ENCODE results near the gene EXOC6B. TPM values are rescaled to one million over a fixed set of nuclear protein-coding genes. Genes with fewer than 3 reads are reported as not detected.

Gene EXOC6B
- total RNA-seq, 1 experiment from 2014 or later: 33.7 TPM

GRCh38 chr2:72710418-72711152 is 115.2 kb downstream of the EXOC6B start:
- POLR2A ChIA-PET: no interaction called here
- Mint-ChIP-seq H3K9me3 (no peaks in the 10 kb centered on the region), H3K36me3 (no peaks in the 10 kb centered on the region), H3K27ac (no peak overlapping the region), H3K27me3 (ENCODE audit: low read depth) (no peaks in the 10 kb centered on the region), H3K4me3 (no peak overlapping the region), H3K4me1 (no peaks in the 10 kb centered on the region)
- CTCF ChIA-PET: no interaction called here
- DNase-seq (ENCODE audit: low spot score) (no peak), ATAC-seq (no peak)
- no peak for TF ChIP-seq NFE2L1 (CRISPR knock-in tag; IDR thresholded peaks at IDR 0.05)
- TF ChIP-seq, protein P1, sequence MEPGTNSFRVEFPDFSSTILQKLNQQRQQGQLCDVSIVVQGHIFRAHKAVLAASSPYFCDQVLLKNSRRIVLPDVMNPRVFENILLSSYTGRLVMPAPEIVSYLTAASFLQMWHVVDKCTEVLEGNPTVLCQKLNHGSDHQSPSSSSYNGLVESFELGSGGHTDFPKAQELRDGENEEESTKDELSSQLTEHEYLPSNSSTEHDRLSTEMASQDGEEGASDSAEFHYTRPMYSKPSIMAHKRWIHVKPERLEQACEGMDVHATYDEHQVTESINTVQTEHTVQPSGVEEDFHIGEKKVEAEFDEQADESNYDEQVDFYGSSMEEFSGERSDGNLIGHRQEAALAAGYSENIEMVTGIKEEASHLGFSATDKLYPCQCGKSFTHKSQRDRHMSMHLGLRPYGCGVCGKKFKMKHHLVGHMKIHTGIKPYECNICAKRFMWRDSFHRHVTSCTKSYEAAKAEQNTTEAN (CRISPR knock-in tag; IDR thresholded peaks at IDR 0.05): no peak
- no peak for TF ChIP-seq PRRX2 (CRISPR knock-in tag; IDR thresholded peaks at IDR 0.05)
- no peak for TF ChIP-seq AR (CRISPR knock-in tag; IDR thresholded peaks at IDR 0.05)
- TF ChIP-seq PREB (CRISPR knock-in tag; IDR thresholded peaks at IDR 0.05; ENCODE audit: borderline replicate concordance): no peak
- no peak for TF ChIP-seq TEAD1 (CRISPR knock-in tag; IDR thresholded peaks at IDR 0.05)
- no peak for TF ChIP-seq ZNF138 (CRISPR knock-in tag; conservative IDR thresholded peaks at IDR 0.05)
- TF ChIP-seq HMGXB4 (CRISPR knock-in tag; IDR thresholded peaks at IDR 0.05): no peak
- TF ChIP-seq USF2 (CRISPR knock-in tag; IDR thresholded peaks at IDR 0.05): no peak
- no peak for TF ChIP-seq GABPB1 (CRISPR knock-in tag; IDR thresholded peaks at IDR 0.05)

DNA sequence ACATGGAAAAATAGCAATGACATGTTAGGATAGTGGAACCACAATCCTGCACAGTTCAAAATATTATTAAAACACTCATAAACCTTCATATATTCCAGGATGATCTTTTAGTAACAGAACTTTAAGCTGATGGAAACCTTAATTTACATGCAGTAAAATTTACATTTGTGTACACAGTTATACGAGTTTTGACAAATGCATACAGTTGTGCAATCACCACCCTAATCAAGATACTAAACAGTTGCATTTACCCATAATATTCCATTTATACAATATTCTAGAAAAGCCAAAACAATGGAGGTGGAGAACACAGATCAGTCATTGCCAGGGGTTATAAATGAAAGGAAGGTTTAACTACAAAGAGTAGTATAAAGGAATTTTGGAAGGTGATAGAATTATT is 117.6 kb downstream of the EXOC6B start:
- DNase-seq (ENCODE audit: low spot score) (no peak), ATAC-seq (no peak)
- Mint-ChIP-seq H3K27me3 (ENCODE audit: low read depth) (no peaks in the 10 kb centered on the region), H3K4me1 (no peaks in the 10 kb centered on the region), H3K9me3 (no peaks in the 10 kb centered on the region), H3K27ac (no peak overlapping the region), H3K36me3 (peaks cover 3% of the 10 kb centered on the region), H3K4me3 (no peak overlapping the region)
- ChIA-PET POLR2A (interaction anchor here (0.9 kb wide), 1 partner anchor 8 kb away, joined by 3 read pairs; no protein-coding TSS in a partner anchor), CTCF (interaction anchor here (0.6 kb wide), 1 partner anchor 310 kb away, joined by 4 read pairs; no protein-coding TSS in a partner anchor)
- TF ChIP-seq ZNF317 (CRISPR knock-in tag; IDR thresholded peaks at IDR 0.05; ENCODE audit: borderline replicate concordance, low read depth) (no peak), IRF1 (CRISPR knock-in tag; IDR thresholded peaks at IDR 0.05) (no peak), NR2C2 (CRISPR knock-in tag; IDR thresholded peaks at IDR 0.05) (no peak), MYBL2 (CRISPR knock-in tag; IDR thresholded peaks at IDR 0.05) (no peak), ZSCAN18 (CRISPR knock-in tag; IDR thresholded peaks at IDR 0.05) (no peak), TEAD4 (CRISPR knock-in tag; IDR thresholded peaks at IDR 0.05) (no peak), ZNF219 (CRISPR knock-in tag; IDR thresholded peaks at IDR 0.05; ENCODE audit: borderline replicate concordance) (no peak), ZNF512 (CRISPR knock-in tag; IDR thresholded peaks at IDR 0.05; ENCODE audit: borderline replicate concordance) (no peak), ZNF396 (CRISPR knock-in tag; IDR thresholded peaks at IDR 0.05; ENCODE audit: borderline replicate concordance) (no peak), EMX1 (CRISPR knock-in tag; IDR thresholded peaks at IDR 0.05) (no peak), ZBTB21 (CRISPR knock-in tag; IDR thresholded peaks at IDR 0.05; ENCODE audit: borderline replicate concordance) (no peak)
- TF ChIP-seq, protein P2, sequence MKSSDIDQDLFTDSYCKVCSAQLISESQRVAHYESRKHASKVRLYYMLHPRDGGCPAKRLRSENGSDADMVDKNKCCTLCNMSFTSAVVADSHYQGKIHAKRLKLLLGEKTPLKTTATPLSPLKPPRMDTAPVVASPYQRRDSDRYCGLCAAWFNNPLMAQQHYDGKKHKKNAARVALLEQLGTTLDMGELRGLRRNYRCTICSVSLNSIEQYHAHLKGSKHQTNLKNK (CRISPR knock-in tag; IDR thresholded peaks at IDR 0.05): no peak
